ENCODE results near the gene LRRC53. TPM values are rescaled to one million over a fixed set of nuclear protein-coding genes. Genes with fewer than 3 reads are reported as not detected.

The LRRC53 gene
- total and polyA plus RNA-seq, 2 of the 8 experiments (the other 6 are each of a cell fraction or from before 2014, with no cell fraction given): not detected

- no peaks in the 10 kb centered on the region for H4K20me1 ChIP-seq (replicated peaks in 1 of 2; ENCODE audit: control insufficient read depth in 1 of 2, insufficient read depth in 2 of 2, low read length in 2 of 2)
- TF ChIP-seq RXRA (IDR thresholded peaks at IDR 0.05; ENCODE audit: insufficient read depth, low read depth, low read length) (no peak), POLR2AphosphoS5 (IDR thresholded peaks at IDR 0.05; ENCODE audit: low read depth, low read length) (no peak), SAP30 (IDR thresholded peaks at IDR 0.05; ENCODE audit: insufficient read depth, insufficient replicate concordance, low read length) (no peak), EZH2 (IDR thresholded peaks at IDR 0.05; ENCODE audit: low read depth, low read length, severe bottlenecking) (no peak), JUND (IDR thresholded peaks at IDR 0.05; ENCODE audit: low read length) (no peak), TAF7 (optimal IDR thresholded peaks at IDR 0.05; ENCODE audit: borderline replicate concordance, low read depth, low read length) (no peak), TCF12 (IDR thresholded peaks at IDR 0.05; ENCODE audit: low read depth, low read length) (no peak), CBX5 (IDR thresholded peaks at IDR 0.05; ENCODE audit: low read depth, low read length) (no peak), RBBP5 (IDR thresholded peaks at IDR 0.05; ENCODE audit: borderline replicate concordance, low read depth, low read length) (no peak), SP1 (IDR thresholded peaks at IDR 0.05; ENCODE audit: low read depth, low read length) (no peak), CEBPB (IDR thresholded peaks at IDR 0.05; ENCODE audit: low read depth, low read length) (no peak), SRF (IDR thresholded peaks at IDR 0.05; ENCODE audit: low read depth, low read length) (no peak)
- H2BK12ac ChIP-seq (ENCODE audit: low read depth, low read length): no peak overlapping the region
- H4K91ac ChIP-seq (replicated peaks; ENCODE audit: insufficient read length, low read length): no peak overlapping the region
- H3K36me3 ChIP-seq (ENCODE audit: control insufficient read depth in 2 of 4, insufficient read depth in 4 of 4, low read length in 3 of 4): no peaks in the 10 kb centered on the region
- no peak overlapping the region for H2AFZ ChIP-seq (ENCODE audit: low read length)
- H3K14ac ChIP-seq (ENCODE audit: insufficient read length): no peak overlapping the region
- DNase-seq (ENCODE audit: low read depth in 1 of 2, low spot score in 2 of 2) (no peak), FAIRE-seq (no peak)
- no peak overlapping the region for H4K8ac ChIP-seq (ENCODE audit: extremely low read depth, insufficient read depth, low read length)
- ChIA-PET POLR2A (ENCODE audit: partially characterized antibody) (no interaction called here), CTCF (ENCODE audit: partially characterized antibody) (no interaction called here)
- H3K4me3 ChIP-seq (ENCODE audit: extremely low read depth in 1 of 4, insufficient read depth in 2 of 4, low read depth in 3 of 4, low read length in 4 of 4): no peak overlapping the region
- H3K79me2 ChIP-seq (ENCODE audit: control insufficient read depth in 1 of 2, insufficient read depth in 2 of 2, low read length in 2 of 2): no peaks in the 10 kb centered on the region
- 98% methylated on average over 3 of the region's 3 CpGs; no CpG with 5 or more reads in 1 of the 2 experiments for WGBS, 2 experiments (ENCODE audit: extremely low coverage in 1 of 2, insufficient coverage in 1 of 2, insufficient read length in 1 of 2, insufficient replicate concordance in 2 of 2, low coverage in 1 of 2, low lambda C conversion rate in 2 of 2, missing lambda C conversion rate in 1 of 2)
- no peak overlapping the region for H2BK5ac ChIP-seq (ENCODE audit: low read depth, low read length)
- no peaks in the 10 kb centered on the region for H3K4me1 ChIP-seq (replicated peaks in 1 of 4; ENCODE audit: control insufficient read depth in 3 of 4, insufficient read depth in 4 of 4, low read length in 3 of 4)
- H3K4ac ChIP-seq (replicated peaks; ENCODE audit: insufficient read length, low read depth, low read length): no peak overlapping the region
- H3K27me3 ChIP-seq (replicated peaks in 1 of 4; ENCODE audit: control insufficient read depth in 3 of 4, extremely low read depth in 1 of 4, insufficient read depth in 3 of 4, low read length in 3 of 4): no peaks in the 10 kb centered on the region
- H3K18ac ChIP-seq (ENCODE audit: extremely low read depth, low read length): no peak overlapping the region
- no peak overlapping the region for H3K4me2 ChIP-seq (ENCODE audit: insufficient read depth in 1 of 2, low read depth in 2 of 2, low read length in 2 of 2)
- H3K56ac ChIP-seq (replicated peaks; ENCODE audit: insufficient read length, low read depth, low read length): no peak overlapping the region
- H3K79me1 ChIP-seq (ENCODE audit: low read depth, low read length): no peaks in the 10 kb centered on the region
- no peak overlapping the region for H3K23ac ChIP-seq (ENCODE audit: insufficient read length)
- H3K9me3 ChIP-seq (ENCODE audit: insufficient read depth in 2 of 2, low read depth in 1 of 2, low read length in 1 of 2): no peaks in the 10 kb centered on the region
- no peaks in the 10 kb centered on the region for H3K23me2 ChIP-seq (ENCODE audit: low read depth, low read length)
- H3K9ac ChIP-seq (replicated peaks in 1 of 4; ENCODE audit: extremely low read depth in 1 of 4, low read depth in 3 of 4, low read length in 3 of 4): no peak overlapping the region
- no peak overlapping the region for H2BK20ac ChIP-seq (ENCODE audit: low read length)
- no peak overlapping the region for H2BK120ac ChIP-seq (replicated peaks; ENCODE audit: low read depth, low read length)
- no peak overlapping the region for H4K5ac ChIP-seq (ENCODE audit: insufficient read length, low read depth, low read length)
- H3K27ac ChIP-seq (ENCODE audit: low read depth, low read length): no peak overlapping the region
- H2AK5ac ChIP-seq (ENCODE audit: low read depth, low read length): no peak overlapping the region
- no peak overlapping the region for H2BK15ac ChIP-seq (ENCODE audit: low read length)
Observed at GRCh38 chr1:74534241-74534640, 21.8 kb upstream of the LRRC53 start.

All from H1 (cell line).